IMR-90 (cell line): ENCODE measurements around the gene PIGZ. TPM values are rescaled to one million over a fixed set of nuclear protein-coding genes. Genes with fewer than 3 reads are reported as not detected.

ENCODE experiments used
- ATAC-seq: fragments of 200-7000 bp; cut with Tn5 transposase; 2 replicates; pipeline ENCODE4 v1.9.1; 2020; ENCODE audit warnings: low read depth, mild to moderate bottlenecking, moderate library complexity
- BruUV-seq: library from RNA; stranded (reverse); fragments of 400-500 nt; replicated peaks from 2 replicates; lab custom pipeline; 2021; lab: Mats Ljungman, UMichigan
- CTCF ChIA-PET: fragments of 300-600 bp; formaldehyde crosslinking; extraction: SDS; loops from one replicate; lab custom pipeline; 2021; ENCODE audit warnings: antibody characterized with exemption; lab: Yijun Ruan, JAX
- POLR2A ChIA-PET: fragments of 300-600 bp; sonication (Branson Sonifier 250); formaldehyde crosslinking; loops from one replicate; lab custom pipeline; 2022; ENCODE audit warnings: antibody characterized with exemption; ENCODE audit not compliant: unreplicated experiment; lab: Charles Lee
- DNase-seq: peaks from one replicate; pipeline ENCODE4 v3.0.0; 2013
- H2AFZ ChIP-seq: replicated peaks from 2 replicates; pipeline ENCODE3; 2013; ENCODE audit warnings: low read length, mild to moderate bottlenecking; ENCODE audit not compliant: poor library complexity
- H2AK5ac ChIP-seq: 2 replicates; pipeline ENCODE4 v1.6.1; 2013; ENCODE audit warnings: low read depth, low read length, inconsistent platforms
- H2AK9ac ChIP-seq: replicated peaks from 2 replicates; pipeline ENCODE3; 2013; ENCODE audit warnings: mild to moderate bottlenecking, low read depth, low read length, moderate library complexity; ENCODE audit not compliant: poor library complexity
- H2BK120ac ChIP-seq: 2 replicates; pipeline ENCODE4 v1.6.1; 2013; ENCODE audit warnings: low read depth, low read length, inconsistent platforms
- H2BK15ac ChIP-seq: 3 replicates; pipeline ENCODE4 v1.6.1; 2013; ENCODE audit warnings: low read depth, low read length, inconsistent platforms
- H2BK20ac ChIP-seq: 2 replicates; pipeline ENCODE4 v1.6.1; 2013; ENCODE audit warnings: low read depth, mild to moderate bottlenecking, inconsistent platforms, low read length, moderate library complexity
- H2BK5ac ChIP-seq: 2 replicates; pipeline ENCODE4 v1.6.1; 2013; ENCODE audit warnings: mild to moderate bottlenecking, low read depth, low read length, inconsistent platforms; ENCODE audit not compliant: poor library complexity, severe bottlenecking
- H3K14ac ChIP-seq: replicated peaks from 2 replicates; pipeline ENCODE4 v1.6.1; 2013; ENCODE audit warnings: low read depth, low read length, inconsistent platforms
- H3K18ac ChIP-seq: 2 replicates; pipeline ENCODE4 v1.6.1; 2013; ENCODE audit warnings: low read depth, low read length, control low read depth
- H3K23ac ChIP-seq: 2 replicates; pipeline ENCODE4 v1.6.1; 2013; ENCODE audit warnings: low read depth, low read length, inconsistent platforms
- H3K27ac ChIP-seq: 2 replicates; pipeline ENCODE4 v1.5.1; 2013; ENCODE audit warnings: mild to moderate bottlenecking, control low read depth, low read length; ENCODE audit not compliant: insufficient read depth
- H3K27me3 ChIP-seq: 2 replicates; pipeline ENCODE4 v1.6.1; 2013; ENCODE audit warnings: low read length; ENCODE audit not compliant: control insufficient read depth, insufficient read depth
- H3K36me3 ChIP-seq: 2 replicates; pipeline ENCODE4 v1.6.1; 2013; ENCODE audit warnings: low read length, mixed read lengths; ENCODE audit not compliant: control insufficient read depth, insufficient read depth
- H3K4ac ChIP-seq: 2 replicates; pipeline ENCODE4 v1.6.1; 2013; ENCODE audit warnings: low read depth, low read length, inconsistent platforms
- H3K4me1 ChIP-seq: 2 replicates; pipeline ENCODE4 v1.6.1; 2013; ENCODE audit warnings: low read length, mixed read lengths; ENCODE audit not compliant: control insufficient read depth, insufficient read depth
- H3K4me2 ChIP-seq: 2 replicates; pipeline ENCODE4 v1.6.1; 2013; ENCODE audit warnings: low read depth, mild to moderate bottlenecking, control low read depth, low read length, moderate library complexity
- H3K4me3 ChIP-seq: 2 replicates; pipeline ENCODE4 v1.5.1; 2013; ENCODE audit warnings: low read depth, mild to moderate bottlenecking, control low read depth, low read length, moderate library complexity; ENCODE audit not compliant: insufficient read depth
- H3K56ac ChIP-seq: 2 replicates; pipeline ENCODE4 v1.6.1; 2013; ENCODE audit warnings: low read length, inconsistent platforms; ENCODE audit not compliant: insufficient read depth; ENCODE audit errors: extremely low read depth
- H3K79me1 ChIP-seq, 2 experiments: 2 replicates each; pipeline ENCODE4 v1.6.1; 2013; ENCODE audit warnings: low read length in 2 of 2, inconsistent platforms in 1 of 2, low read depth in 1 of 2
- H3K9ac ChIP-seq: 2 replicates; pipeline ENCODE4 v1.6.1; 2013; ENCODE audit warnings: low read depth, low read length, control low read depth
- H3K9me1 ChIP-seq: 2 replicates; pipeline ENCODE4 v1.6.1; 2013; ENCODE audit warnings: low read length, inconsistent platforms; ENCODE audit not compliant: insufficient read depth
- H3K9me3 ChIP-seq: 2 replicates; pipeline ENCODE4 v1.6.1; 2013; ENCODE audit warnings: low read length; ENCODE audit not compliant: control insufficient read depth, insufficient read depth
- H4K20me1 ChIP-seq: 2 replicates; pipeline ENCODE4 v1.6.1; 2013; ENCODE audit warnings: low read length, inconsistent platforms; ENCODE audit not compliant: insufficient read depth
- H4K5ac ChIP-seq: 2 replicates; pipeline ENCODE4 v1.6.1; 2013; ENCODE audit warnings: mild to moderate bottlenecking, low read depth, low read length, control low read depth
- H4K8ac ChIP-seq, 2 experiments: 2 replicates each; pipeline ENCODE4 v1.6.1; 2013; ENCODE audit warnings: low read depth in 2 of 2, low read length in 2 of 2, control low read depth in 1 of 2, inconsistent platforms in 1 of 2
- H4K91ac ChIP-seq: 2 replicates; pipeline ENCODE4 v1.6.1; 2013; ENCODE audit warnings: low read depth, low read length, inconsistent platforms; ENCODE audit not compliant: insufficient read depth
- CEBPB ChIP-seq: IDR thresholded peaks from 2 replicates; pipeline ENCODE4 v1.6.1; 2012; ENCODE audit warnings: low read depth, low read length, improper control_type of control experiment
- CTCF ChIP-seq: conservative IDR thresholded peaks from 2 replicates; pipeline ENCODE4 v1.5.1; 2012; ENCODE audit warnings: mild to moderate bottlenecking, low read depth, low read length, improper control_type of control experiment
- NFE2L2 ChIP-seq: fragments of 150-350 bp; IDR thresholded peaks from 2 replicates; pipeline ENCODE4 v1.6.1; 2016; ENCODE audit warnings: low read depth, mild to moderate bottlenecking, low read length
- POLR2A ChIP-seq: IDR thresholded peaks from 2 replicates; pipeline ENCODE4 v1.6.1; 2012; ENCODE audit warnings: mild to moderate bottlenecking, low read depth, low read length
- RCOR1 ChIP-seq: IDR thresholded peaks from 2 replicates; pipeline ENCODE4 v1.6.1; 2012; ENCODE audit warnings: mild to moderate bottlenecking, low read length, improper control_type of control experiment; ENCODE audit not compliant: insufficient replicate concordance
- WGBS, 2 experiments: methylation state at CpG; one replicate each; pipeline versions ENCODE4 v1.1.5 to v1.1.7; 2013; ENCODE audit warnings: missing lambda C conversion rate in 2 of 2; ENCODE audit not compliant: insufficient read length in 1 of 2; ENCODE audit errors: extremely low coverage in 2 of 2; 5-methylcytosine and 5-hydroxymethylcytosine counted together
- dilution Hi-C: fragments of 300-500 bp; cut with HindIII; formaldehyde crosslinking; loops from one replicate; pipeline ENCODE4 v1.14.3; 2018; ENCODE audit warnings: low sequenced_read_pairs; ENCODE audit not compliant: unreplicated experiment
- in situ Hi-C: fragments of 300-500 bp; cut with MboI; formaldehyde crosslinking; loops from 3 replicates; pipeline ENCODE4 v1.14.3; 2019; ENCODE audit warnings: low sequenced_read_pairs, inconsistent platforms, mixed read lengths
- intact Hi-C: fragments of 100-400 bp; cut with micrococcal nuclease; formaldehyde crosslinking; loops from 2 replicates; pipeline ENCODE4 v1.10.0; 2022
- polyA plus RNA-seq, 3 experiments: library from polyadenylated mRNA; depleted of rRNA; stranded (reverse); fragments of >200 nt; gene quantifications; 2 replicates each; pipeline ENCODE4 v1.2.3, GENCODE V29; 2012; ENCODE audit warnings: low replicate concordance in 1 of 3
- total RNA-seq: library from RNA; depleted of rRNA; stranded (reverse); fragments of >200 nt; gene quantifications from 2 replicates; pipeline ENCODE4 v1.2.3, GENCODE V29; 2012

PIGZ gene
- total and polyA plus RNA-seq, 2 of the 4 experiments (the other 2 are of a cell fraction): 0.18 to 0.86 TPM

- H3K9ac ChIP-seq: no peak overlapping the region
- in situ Hi-C loops (no loop called here), dilution Hi-C loops (no loop called here), intact Hi-C loops (no loop called here)
- no peak overlapping the region for H2AK9ac ChIP-seq
- BruUV-seq: no TSS peak
- no peak overlapping the region for H2AFZ ChIP-seq
- ChIA-PET CTCF (no interaction called here), POLR2A (no interaction called here)
- no peak overlapping the region for H2BK5ac ChIP-seq
- WGBS, 2 experiments: 50% methylated on average over 1 of the region's 9 CpGs; no CpG with 5 or more reads in 1 of the 2 experiments
- H2BK15ac ChIP-seq: no peak overlapping the region
- no peak for DNase-seq
- H2AK5ac ChIP-seq: no peak overlapping the region
- ATAC-seq: no peak
- H3K23ac ChIP-seq: no peak overlapping the region
- H3K4me1 ChIP-seq: no peaks in the 10 kb centered on the region
- H2BK20ac ChIP-seq: no peak overlapping the region
- H2BK120ac ChIP-seq: no peak overlapping the region
- H3K9me3 ChIP-seq: peaks cover 5% of the 10 kb centered on the region
- no peak overlapping the region for H3K4me2 ChIP-seq
- no peak overlapping the region for H3K4me3 ChIP-seq
- no peak overlapping the region for H3K18ac ChIP-seq
- no peaks in the 10 kb centered on the region for H3K79me1 ChIP-seq
- no peak overlapping the region for H3K27ac ChIP-seq
- no peak overlapping the region for H4K5ac ChIP-seq
- H3K27me3 ChIP-seq: peaks cover 38% of the 10 kb centered on the region
- no peak overlapping the region for H3K4ac ChIP-seq
- no peaks in the 10 kb centered on the region for H3K36me3 ChIP-seq
- H4K91ac ChIP-seq: no peak overlapping the region
- H3K9me1 ChIP-seq: no peaks in the 10 kb centered on the region
- H3K56ac ChIP-seq: no peak overlapping the region
- no peak overlapping the region for H3K14ac ChIP-seq
- H4K8ac ChIP-seq: no peak overlapping the region
- no peaks in the 10 kb centered on the region for H4K20me1 ChIP-seq
- TF ChIP-seq CTCF (peak; percentile 21), NFE2L2 (no peak), POLR2A (no peak), RCOR1 (no peak), CEBPB (peak; percentile 62)
These were observed 17.6 kb upstream of the PIGZ start for GRCh38 chr3:196985954-196986885.
